Cardiac fibroblast (primary cell): ENCODE results near the gene FANCD2.
A peak's percentile ranks its signal among the peaks of the same experiment; 100 is the strongest.
"Not testable (repeated sequence)": the region's sequence is repeated elsewhere in the genome, so short reads cannot be mapped to it uniquely, and the experiment has no call there.

Experiments
- DNase-seq, 2 donors: peaks; one replicate each; pipeline versions ENCODE4 v3.0.0 to v3.0.0-alpha.2; 2010; ENCODE audit warnings: low read depth in 2 of 2
- H3K4me3 ChIP-seq, 2 donors: replicated peaks in 1 of 2; 1 replicate in 1 of 2; 2 replicates in 1 of 2; pipeline ENCODE4 v1.5.1; 2011; ENCODE audit warnings: low read depth in 2 of 2, low read length in 2 of 2, mild to moderate bottlenecking in 2 of 2, moderate library complexity in 1 of 2
- CTCF ChIP-seq: IDR thresholded peaks from one replicate; pipeline ENCODE4 v1.5.1; 2011; ENCODE audit warnings: low read depth, mild to moderate bottlenecking, low read length, inconsistent platforms

Gene FANCD2

GRCh38 chr3:10025205-10026083 lies 793 bp upstream of the FANCD2 start:
- no peak for TF ChIP-seq CTCF
- peak overlapping the region; percentile 89 to 94 for H3K4me3 ChIP-seq
- DNase-seq: no peak

- TF ChIP-seq CTCF: no peak
- H3K4me3 ChIP-seq: no peak overlapping the region
- DNase-seq: no peak
Measured at GRCh38 chr3:10041034-10041433, 14.8 kb downstream of the FANCD2 start.

- peak in 1 of 2 donors; percentile 9 for DNase-seq
- no peak overlapping the region for H3K4me3 ChIP-seq
- no peak for TF ChIP-seq CTCF
Measured at GRCh38 chr3:10047876-10048275, 21.6 kb downstream of the FANCD2 start.

- DNase-seq, H3K4me3 ChIP-seq: not testable (repeated sequence)
Measured at GRCh38 chr3:10053054-10053453, 26.8 kb downstream of the FANCD2 start.

- no peak for TF ChIP-seq CTCF
- no peak for DNase-seq
- H3K4me3 ChIP-seq: no peak overlapping the region
Measured at GRCh38 chr3:10055097-10055496, 28.9 kb downstream of the FANCD2 start.

GRCh38 chr3:10070077-10070476 lies 43.8 kb downstream of the FANCD2 start:
- not testable (repeated sequence) for DNase-seq, H3K4me3 ChIP-seq

GRCh38 chr3:10074666-10075065 lies 48.4 kb downstream of the FANCD2 start:
- no peak for TF ChIP-seq CTCF
- no peak overlapping the region for H3K4me3 ChIP-seq
- DNase-seq: peak in 1 of 2 donors; percentile 29

- TF ChIP-seq CTCF: no peak
- no peak overlapping the region for H3K4me3 ChIP-seq
- no peak for DNase-seq
Measured at GRCh38 chr3:10081871-10082270, 55.6 kb downstream of the FANCD2 start.
